Kidney (tissue), 14 donors: ENCODE results near the gene MAML3. TPM values are rescaled to one million over a fixed set of nuclear protein-coding genes. Genes with fewer than 3 reads are reported as not detected.

ENCODE experiments used
- DNase-seq, 5 donors: peaks; one replicate each; pipeline ENCODE4 v3.0.0-alpha.2; 2013 to 2020
- FAIRE-seq: peaks from 2 replicates; lab custom pipeline; 2012; peaks lifted over from hg19 to GRCh38; lab: Jason Lieb, UNC
- H3K27ac ChIP-seq, 2 donors: one replicate each; pipeline ENCODE4 v1.7.0; 2013; ENCODE audit warnings: low read depth in 2 of 2, low read length in 2 of 2, inconsistent platforms in 1 of 2
- H3K27me3 ChIP-seq: one replicate; pipeline ENCODE4 v1.7.1; 2013; ENCODE audit warnings: low read length, inconsistent platforms; ENCODE audit not compliant: control insufficient read depth, insufficient read depth
- H3K36me3 ChIP-seq, 3 donors: one replicate each; pipeline versions ENCODE4 v1.7.0 to v1.7.1; 2013; ENCODE audit warnings: low read length in 3 of 3, control low read depth in 1 of 3, inconsistent platforms in 1 of 3; ENCODE audit not compliant: insufficient read depth in 3 of 3, control insufficient read depth in 2 of 3
- H3K4me1 ChIP-seq, 3 donors: one replicate each; pipeline versions ENCODE4 v1.7.0 to v1.7.1; 2013; ENCODE audit warnings: low read length in 3 of 3, inconsistent platforms in 1 of 3, low read depth in 1 of 3; ENCODE audit not compliant: control insufficient read depth in 2 of 3, insufficient read depth in 2 of 3
- H3K4me3 ChIP-seq, 3 donors: one replicate each; pipeline versions ENCODE4 v1.7.0 to v1.8.1; 2013; ENCODE audit warnings: low read length in 3 of 3, control low read depth in 1 of 3, inconsistent platforms in 1 of 3
- H3K9ac ChIP-seq, 3 donors: one replicate each; pipeline versions ENCODE4 v1.7.0 to v1.7.1; 2013; ENCODE audit warnings: low read length in 3 of 3, control low read depth in 1 of 3, inconsistent platforms in 1 of 3
- H3K9me3 ChIP-seq, 3 donors: one replicate each; pipeline versions ENCODE4 v1.7.0 to v1.7.1; 2013; ENCODE audit warnings: low read length in 3 of 3, control low read depth in 1 of 3, inconsistent platforms in 1 of 3; ENCODE audit not compliant: control insufficient read depth in 2 of 3, insufficient read depth in 1 of 3
- CTCF ChIP-seq: IDR thresholded peaks from 3 replicates; pipeline ENCODE4 v1.5.1; 2012; ENCODE audit warnings: mild to moderate bottlenecking, moderate library complexity, borderline replicate concordance; ENCODE audit not compliant: insufficient read depth; ENCODE audit errors: extremely low read depth
- intact Hi-C: fragments of 100-400 bp; cut with DNase I; formaldehyde crosslinking; loops from one replicate; pipeline ENCODE4 v1.11.1; 2022
- polyA plus RNA-seq: library from polyadenylated mRNA; stranded (reverse); fragments of 350-450 nt; fragmentation: Illumina TruSeq; extraction: RNeasy Lipid Tissue Mini Kit (QIAGEN cat#74804); gene quantifications from one replicate; pipeline ENCODE4 v1.2.3, GENCODE V29; 2014; ENCODE audit warnings: low read depth, low replicate concordance; ENCODE audit not compliant: insufficient read depth
- total RNA-seq: library from RNA; stranded (reverse); fragmentation: NEBNext Ultra II Directional; extraction: Animal tissue kit (Norgen Biotek cat#: 25700); gene quantifications from one replicate; pipeline ENCODE4 v1.2.1, GENCODE V29; 2021
- donor health status: control.
- donor health status: control.
- donor health status: control.
- donor health status: control.
- donor health status: control.
- donor health status: DM: yes; HTN: yes; CAD: no.
- donor health status: Normal renal cell carcinoma (clear cell type).

The MAML3 gene
- total and polyA plus RNA-seq, 2 donors from 2014 or later = 1.4 to 10.4 TPM

GRCh38 chr4:140116442-140117104 lies 37.4 kb downstream of the MAML3 start:
- H3K36me3 ChIP-seq = no peaks in the 10 kb centered on the region
- no peaks in the 10 kb centered on the region for H3K9me3 ChIP-seq
- H3K27me3 ChIP-seq = no peaks in the 10 kb centered on the region
- no peak for TF ChIP-seq CTCF
- intact Hi-C loops = no loop called here
- H3K4me3 ChIP-seq = no peak overlapping the region
- peaks cover 0 to 6% (median 0%) of the 10 kb centered on the region in 3 donors for H3K4me1 ChIP-seq
- FAIRE-seq (no peak), DNase-seq (no peak)
- H3K9ac ChIP-seq = no peak overlapping the region
- H3K27ac ChIP-seq = no peak overlapping the region

- FAIRE-seq = no peak
Measured at GRCh38 chr4:140115140-140115539, 38.8 kb downstream of the MAML3 start.

GRCh38 chr4:140113653-140114052 lies 40.3 kb downstream of the MAML3 start:
- FAIRE-seq = no peak
- Histone ChIP-seq H3K9ac (no peak overlapping the region), H3K4me1 (peaks cover 0 to 6% (median 0%) of the 10 kb centered on the region in 3 donors), H3K27me3 (no peaks in the 10 kb centered on the region), H3K9me3 (no peaks in the 10 kb centered on the region), H3K36me3 (no peaks in the 10 kb centered on the region), H3K27ac (no peak overlapping the region), H3K4me3 (no peak overlapping the region)
- no peak for DNase-seq
- TF ChIP-seq CTCF = no peak
- intact Hi-C loops = no loop called here

More at GRCh38 chr4:140115140-140115539, 38.8 kb downstream of the MAML3 start:
- no peak overlapping the region for H3K4me3 ChIP-seq
- no peak overlapping the region for H3K9ac ChIP-seq
- no peak for TF ChIP-seq CTCF
- intact Hi-C loops = no loop called here
- H3K36me3 ChIP-seq = no peaks in the 10 kb centered on the region
- peaks cover 0 to 6% (median 0%) of the 10 kb centered on the region in 3 donors for H3K4me1 ChIP-seq
- no peaks in the 10 kb centered on the region for H3K9me3 ChIP-seq
- no peak for DNase-seq
- no peak overlapping the region for H3K27ac ChIP-seq
- H3K27me3 ChIP-seq = no peaks in the 10 kb centered on the region

GRCh38 chr4:140112576-140112975 lies 41.4 kb downstream of the MAML3 start:
- no peaks in the 10 kb centered on the region for H3K9me3 ChIP-seq
- H3K4me1 ChIP-seq = peaks cover 0 to 6% (median 0%) of the 10 kb centered on the region in 3 donors
- H3K36me3 ChIP-seq = no peaks in the 10 kb centered on the region
- intact Hi-C loops = no loop called here
- H3K27me3 ChIP-seq = no peaks in the 10 kb centered on the region
- no peak overlapping the region for H3K27ac ChIP-seq
- H3K9ac ChIP-seq = no peak overlapping the region
- no peak for DNase-seq
- no peak for FAIRE-seq
- no peak overlapping the region for H3K4me3 ChIP-seq
- TF ChIP-seq CTCF = no peak
